Mononuclear cell (primary cell): ENCODE results near the gene GJA9. TPM values are rescaled to one million over a fixed set of nuclear protein-coding genes. Genes with fewer than 3 reads are reported as not detected.
"Not testable (repeated sequence)": the region's sequence is repeated elsewhere in the genome, so short reads cannot be mapped to it uniquely, and the experiment has no call there.

Experiments
- H3K27me3 ChIP-seq: 2 replicates; pipeline ENCODE4 v1.6.0; 2011; ENCODE audit warnings: low read length, control low read depth; ENCODE audit not compliant: insufficient read depth
- H3K4me1 ChIP-seq: 2 replicates; pipeline ENCODE4 v1.5.1; 2011; ENCODE audit warnings: mild to moderate bottlenecking, low read length, control low read depth; ENCODE audit not compliant: insufficient read depth
- H3K4me3 ChIP-seq: 2 replicates; pipeline ENCODE4 v1.5.1; 2011; ENCODE audit warnings: mild to moderate bottlenecking, low read length, moderate library complexity
- H3K9me3 ChIP-seq: 2 replicates; pipeline ENCODE4 v1.5.1; 2011; ENCODE audit warnings: low read depth, mild to moderate bottlenecking, control low read depth, low read length
- total RNA-seq: library from RNA; depleted of rRNA; stranded (reverse); fragments of >200 nt; gene quantifications from one replicate; pipeline ENCODE4 v1.2.3, GENCODE V29; 2012

The GJA9 gene
- not detected for total RNA-seq

DNA sequence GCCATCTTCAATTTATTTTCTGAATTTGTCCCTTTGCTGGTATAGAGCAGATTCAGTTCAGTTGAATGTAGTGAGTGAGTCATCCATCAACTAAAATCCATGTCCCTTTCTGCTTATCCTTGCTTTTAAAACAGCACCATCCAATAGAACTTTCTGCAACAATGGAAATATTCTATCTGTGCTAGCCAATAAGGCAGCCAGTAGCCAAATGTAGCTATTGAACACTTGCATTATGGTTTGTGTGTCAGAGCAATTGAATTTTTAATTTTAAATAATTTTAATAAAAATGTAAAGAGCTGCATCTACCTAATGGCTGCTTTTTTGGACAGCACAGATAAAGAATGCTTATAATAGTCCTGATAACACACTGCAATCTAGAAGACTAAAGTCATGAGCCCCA, at the start of gene GJA9:
Gene GJA9 (minus strand): TSS at position 101 of the 400 bp plus-strand sequence. CDS start 5,489 bp downstream, outside the sequence.
- Histone ChIP-seq H3K9me3 (no peaks in the 10 kb centered on the region), H3K27me3 (no peaks in the 10 kb centered on the region), H3K4me3 (no peak within 1 kb of the TSS), H3K4me1 (no peaks in the 10 kb centered on the region)

DNA sequence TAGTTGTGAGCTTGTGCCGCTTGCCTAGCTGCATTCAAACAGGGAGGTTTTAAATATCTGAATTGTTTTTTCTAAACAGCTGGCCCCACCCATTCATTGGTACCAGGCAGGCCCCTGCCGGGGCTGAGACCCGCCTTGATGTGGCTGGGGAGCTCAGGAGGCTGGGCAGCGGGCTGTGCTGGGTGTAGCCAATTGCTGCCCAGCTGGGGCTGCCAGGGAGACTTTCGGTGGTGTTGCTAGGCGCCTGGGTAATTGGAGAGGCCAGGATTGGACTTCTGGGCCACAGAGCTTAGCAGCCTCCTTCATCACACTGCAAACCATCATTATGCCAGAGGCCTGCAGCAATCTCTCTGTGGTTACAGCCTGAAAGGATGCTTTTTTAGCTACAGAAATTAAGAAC, 48.1 kb upstream of the GJA9 start:
- no peaks in the 10 kb centered on the region for H3K4me1 ChIP-seq

DNA sequence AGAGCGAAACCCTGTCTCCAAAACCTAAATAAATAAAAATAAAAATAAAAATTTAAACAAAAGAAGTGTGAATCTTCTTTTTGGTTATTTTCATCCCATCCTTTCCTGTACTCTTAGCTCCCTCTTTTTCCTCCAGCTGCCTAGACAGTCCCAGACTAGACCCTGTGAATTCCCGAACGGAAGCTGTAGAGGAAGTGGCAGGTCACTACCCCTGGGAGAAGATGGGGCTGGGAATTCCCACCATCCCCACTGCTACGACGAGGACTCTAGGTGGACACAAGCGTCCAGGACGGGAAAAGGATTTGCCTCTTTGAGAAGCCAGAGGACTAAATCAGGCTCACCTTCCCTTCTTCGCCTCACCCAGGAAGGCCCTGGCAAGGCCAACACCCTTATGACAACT, 47.7 kb upstream of the GJA9 start:
- no peaks in the 10 kb centered on the region for H3K4me1 ChIP-seq
- H3K27me3 ChIP-seq, result no peaks in the 10 kb centered on the region
- H3K9me3 ChIP-seq, result no peaks in the 10 kb centered on the region

More for the DNA sequence above, 48.1 kb upstream of the GJA9 start:
- Histone ChIP-seq H3K4me3 (no peak overlapping the region), H3K27me3 (no peaks in the 10 kb centered on the region), H3K9me3 (no peaks in the 10 kb centered on the region)

DNA sequence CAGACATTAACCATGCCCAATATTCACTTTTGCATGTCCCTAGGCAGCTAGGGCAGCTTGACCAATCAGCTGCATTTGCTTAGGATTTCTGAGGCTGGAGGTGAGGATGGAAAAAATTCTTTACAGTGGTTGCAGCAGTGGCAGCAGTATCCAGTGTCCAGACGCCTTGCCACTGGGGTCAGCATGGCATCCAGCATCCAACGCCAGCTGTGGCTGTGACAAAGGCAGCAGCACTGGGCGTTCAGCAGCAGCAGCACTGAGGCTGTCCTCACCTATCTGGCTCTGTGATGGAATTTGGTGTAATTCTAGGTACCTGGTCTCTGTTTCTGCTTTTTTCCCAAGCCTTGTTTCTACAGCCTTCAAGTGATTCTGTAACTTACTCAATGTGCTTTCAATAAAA, 44.7 kb upstream of the GJA9 start:
- Histone ChIP-seq H3K4me1 (no peaks in the 10 kb centered on the region), H3K27me3 (no peaks in the 10 kb centered on the region), H3K9me3 (no peaks in the 10 kb centered on the region), H3K4me3 (no peak overlapping the region)

More for the DNA sequence above, 47.7 kb upstream of the GJA9 start:
- H3K4me3 ChIP-seq, result no peak overlapping the region

DNA sequence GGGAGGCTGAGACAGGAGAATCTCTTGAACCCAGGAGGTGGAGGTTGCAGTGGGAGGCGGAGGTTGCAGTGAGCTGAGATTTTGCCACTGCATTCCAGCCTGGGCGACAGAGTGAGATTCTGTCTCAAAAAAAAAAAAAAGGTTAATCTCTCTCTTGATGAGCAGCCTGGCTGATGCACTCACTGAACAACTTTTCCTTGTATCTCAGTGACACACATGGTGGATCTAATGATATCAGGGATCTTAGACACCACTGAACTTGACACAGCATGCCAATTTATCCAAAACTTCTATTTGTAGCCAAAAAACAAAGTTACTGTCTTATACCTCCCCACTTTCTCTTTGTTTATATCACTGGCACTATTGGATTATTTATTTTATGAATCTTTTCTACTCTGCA, 44.0 kb upstream of the GJA9 start:
- no peaks in the 10 kb centered on the region for H3K9me3 ChIP-seq
- no peaks in the 10 kb centered on the region for H3K4me1 ChIP-seq
- no peaks in the 10 kb centered on the region for H3K27me3 ChIP-seq
- no peak overlapping the region for H3K4me3 ChIP-seq

DNA sequence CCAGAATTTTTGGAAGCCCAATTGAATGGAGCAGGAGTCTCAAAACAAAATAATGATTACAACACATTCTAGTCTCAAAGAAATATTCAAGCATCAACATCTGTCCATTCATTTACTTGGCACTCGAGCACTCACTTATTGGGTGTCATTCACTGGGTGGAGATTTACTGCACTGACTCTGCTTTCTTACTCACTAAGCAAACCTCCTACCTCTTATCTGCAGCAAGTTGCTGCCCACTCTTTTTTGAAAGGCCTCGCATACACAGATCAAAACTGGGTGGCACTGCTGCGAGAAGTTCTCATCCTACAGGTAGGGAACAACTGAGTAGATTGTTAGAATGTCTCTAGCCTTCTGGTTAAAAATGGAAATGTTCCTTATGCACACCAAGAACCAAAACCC, 42.2 kb upstream of the GJA9 start:
- Histone ChIP-seq H3K27me3 (no peaks in the 10 kb centered on the region), H3K4me3 (no peak overlapping the region), H3K4me1 (no peaks in the 10 kb centered on the region), H3K9me3 (no peaks in the 10 kb centered on the region)

DNA sequence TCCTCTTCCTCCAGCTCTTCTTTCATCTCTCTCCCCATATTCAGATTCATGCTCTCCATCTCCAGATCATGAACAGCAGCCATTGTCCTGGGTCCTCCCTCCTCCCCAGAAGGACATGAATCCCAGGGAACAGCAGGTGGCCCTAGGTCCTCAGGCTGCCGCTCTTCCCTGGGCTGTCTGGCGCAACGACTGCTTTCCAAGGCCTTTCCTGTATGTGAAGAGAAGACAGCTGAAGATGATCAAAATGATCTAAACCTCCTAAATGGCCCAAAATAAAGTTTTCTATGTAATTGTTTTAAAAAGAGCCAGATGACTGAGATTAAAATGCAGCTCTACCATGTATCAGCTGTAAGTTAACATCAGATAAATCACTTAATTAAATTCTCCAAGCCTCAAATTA, 37.7 kb upstream of the GJA9 start:
- no peaks in the 10 kb centered on the region for H3K9me3 ChIP-seq
- no peaks in the 10 kb centered on the region for H3K27me3 ChIP-seq
- H3K4me3 ChIP-seq, result no peak overlapping the region
- H3K4me1 ChIP-seq, result no peaks in the 10 kb centered on the region

DNA sequence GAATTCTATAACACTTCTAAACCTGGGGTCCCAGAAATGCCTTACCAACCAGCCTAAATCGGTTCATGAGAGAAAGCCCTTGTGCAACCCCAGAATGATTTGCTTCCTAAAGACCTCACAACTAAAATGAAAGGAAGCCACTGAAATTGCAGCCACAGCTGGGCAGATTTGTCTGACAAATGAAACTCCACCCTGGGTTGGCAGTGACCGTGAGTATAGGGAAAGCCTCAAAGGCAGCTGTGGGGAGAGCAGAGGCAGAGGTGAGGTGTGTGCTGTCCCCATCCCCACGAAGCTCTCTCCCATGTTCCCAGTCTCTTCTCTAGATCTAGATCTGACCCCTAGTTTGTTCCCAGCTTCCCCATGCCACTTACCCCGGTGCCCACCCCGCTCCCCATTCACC, 37.2 kb upstream of the GJA9 start:
- no peaks in the 10 kb centered on the region for H3K9me3 ChIP-seq
- no peaks in the 10 kb centered on the region for H3K4me1 ChIP-seq
- H3K4me3 ChIP-seq, result no peak overlapping the region
- no peaks in the 10 kb centered on the region for H3K27me3 ChIP-seq

DNA sequence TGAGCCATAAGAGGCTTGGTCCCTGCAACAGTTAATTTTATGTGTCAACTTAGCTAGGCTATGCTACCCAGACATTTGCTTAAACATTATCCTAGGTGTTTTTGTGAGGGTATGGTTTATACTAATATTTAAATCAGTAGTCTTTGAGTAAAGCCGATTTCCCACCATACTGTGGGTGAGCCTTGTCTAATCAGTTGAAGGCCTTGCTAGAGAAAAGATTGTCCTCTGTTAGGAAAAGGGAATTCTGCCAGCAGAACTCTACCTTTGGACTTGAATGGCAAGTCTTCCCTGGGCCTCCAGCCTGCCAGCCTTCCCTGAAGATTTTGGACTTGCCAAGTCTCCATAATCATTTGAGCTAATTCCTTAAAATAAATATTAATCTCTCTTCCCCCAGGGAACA, 36.4 kb upstream of the GJA9 start:
- Histone ChIP-seq H3K9me3 (no peaks in the 10 kb centered on the region), H3K4me3 (no peak overlapping the region), H3K4me1 (no peaks in the 10 kb centered on the region), H3K27me3 (no peaks in the 10 kb centered on the region)

DNA sequence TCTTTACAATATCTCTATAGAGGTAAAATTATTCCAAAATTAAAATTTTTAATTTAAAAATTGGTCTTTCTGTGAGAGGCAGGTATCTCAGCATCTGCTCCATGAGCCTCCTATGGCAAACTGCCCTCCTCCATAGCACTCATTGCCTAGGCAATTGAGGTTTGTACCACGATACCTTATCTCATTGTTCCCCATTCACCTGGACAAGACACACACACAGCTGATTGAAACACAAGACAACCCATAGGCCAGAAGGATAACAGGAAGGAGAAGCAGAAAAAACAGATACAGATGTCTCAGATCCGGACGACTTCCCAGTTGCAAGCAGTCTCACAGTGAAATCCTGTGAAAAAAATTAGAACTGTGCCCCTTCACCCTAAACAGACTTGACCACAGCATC, 36.0 kb upstream of the GJA9 start:
- no peaks in the 10 kb centered on the region for H3K4me1 ChIP-seq
- H3K27me3 ChIP-seq, result no peaks in the 10 kb centered on the region
- H3K9me3 ChIP-seq, result no peaks in the 10 kb centered on the region

DNA sequence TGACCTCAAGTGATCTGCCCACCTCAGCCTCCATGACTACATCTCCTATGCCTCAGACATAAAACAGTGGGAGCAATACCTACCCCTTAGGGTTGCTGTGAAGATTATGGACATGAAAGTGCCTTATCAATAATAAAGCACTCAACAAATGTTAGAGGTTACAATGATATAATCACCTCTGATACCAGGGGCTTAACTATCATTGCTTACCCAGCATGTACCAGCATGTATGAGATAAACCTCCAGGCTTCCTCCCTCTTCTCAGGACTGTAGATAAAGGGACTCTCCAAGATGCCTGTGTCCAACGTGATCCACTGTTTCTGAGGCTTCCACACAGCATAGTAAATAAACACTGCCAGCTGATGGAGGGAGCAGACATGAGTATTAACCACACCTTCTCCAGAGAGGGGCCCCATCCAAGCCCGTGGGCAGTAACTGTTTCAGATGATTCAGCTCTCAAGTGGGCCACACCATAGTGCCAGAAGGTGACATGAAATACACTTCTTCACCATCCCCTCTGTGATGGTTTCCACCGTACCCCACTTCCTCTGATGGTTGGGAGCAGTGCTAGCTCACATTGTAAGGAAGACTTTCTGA, 34.1 kb upstream of the GJA9 start:
- no peaks in the 10 kb centered on the region for H3K9me3 ChIP-seq
- no peaks in the 10 kb centered on the region for H3K4me1 ChIP-seq
- H3K4me3 ChIP-seq, result no peak overlapping the region
- no peaks in the 10 kb centered on the region for H3K27me3 ChIP-seq

More for the DNA sequence above, 36.0 kb upstream of the GJA9 start:
- no peak overlapping the region for H3K4me3 ChIP-seq

DNA sequence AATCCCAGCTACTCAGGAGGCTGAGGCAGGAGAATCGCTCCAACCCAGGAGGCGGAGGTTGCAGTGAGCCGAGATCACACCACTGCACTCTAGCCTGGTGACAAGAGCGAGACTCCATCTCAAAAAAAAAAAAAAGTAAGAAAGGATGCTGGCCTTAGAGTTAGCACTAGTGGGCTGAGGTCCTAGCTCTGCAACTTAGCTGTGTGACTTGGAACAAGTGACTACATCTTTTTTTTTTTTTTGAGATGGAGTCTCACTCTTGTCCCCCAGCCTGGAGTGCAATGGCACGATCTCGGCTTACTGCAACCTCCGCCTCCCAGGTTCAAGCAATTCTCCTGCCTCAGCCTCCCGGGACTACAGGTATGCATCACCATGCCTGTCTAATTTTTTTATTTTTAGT, 33.5 kb upstream of the GJA9 start:
- H3K4me3 ChIP-seq, H3K9me3 ChIP-seq, H3K4me1 ChIP-seq, H3K27me3 ChIP-seq: not testable (repeated sequence)

DNA sequence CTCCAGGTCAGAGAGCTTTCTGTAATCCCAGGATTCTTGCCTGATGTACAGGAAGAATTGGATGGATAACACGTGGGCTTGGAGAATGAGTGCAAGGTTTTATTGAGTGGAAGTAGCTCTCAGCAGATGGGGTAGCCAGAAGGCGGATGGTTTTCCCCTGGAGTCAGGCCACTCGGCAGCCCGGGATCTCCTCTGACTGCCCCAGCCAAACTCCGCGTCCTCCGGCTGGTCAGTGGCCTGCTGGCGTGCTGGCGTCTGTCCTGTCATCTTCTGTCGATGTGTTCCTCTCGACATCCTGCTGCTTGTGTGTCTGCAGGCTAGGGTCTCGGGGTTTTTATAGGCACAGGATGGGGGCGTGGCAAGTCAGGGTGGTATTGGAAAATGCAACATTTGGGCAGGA, 27.4 kb upstream of the GJA9 start:
- no peaks in the 10 kb centered on the region for H3K4me1 ChIP-seq

DNA sequence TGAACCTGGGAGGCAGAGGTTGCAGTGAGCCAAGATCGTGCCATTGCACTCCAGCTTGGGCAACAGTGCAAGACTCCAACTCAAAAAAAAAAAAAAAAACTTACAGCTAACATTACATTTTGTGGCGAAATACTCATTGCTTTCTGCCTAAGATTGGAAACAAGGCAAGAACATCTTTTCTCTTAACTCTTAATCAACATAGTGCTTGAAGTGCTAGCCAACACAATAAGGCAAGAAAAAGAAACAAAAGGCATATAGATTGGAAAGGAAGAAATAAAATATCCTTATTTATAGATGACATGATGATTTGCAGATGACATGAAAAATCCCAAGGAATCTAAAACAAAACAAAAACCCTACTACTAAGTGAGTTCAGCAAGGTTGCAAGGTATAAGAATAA, 24.6 kb upstream of the GJA9 start:
- no peaks in the 10 kb centered on the region for H3K9me3 ChIP-seq
- no peaks in the 10 kb centered on the region for H3K4me1 ChIP-seq
- no peaks in the 10 kb centered on the region for H3K27me3 ChIP-seq
- no peak overlapping the region for H3K4me3 ChIP-seq

More for the DNA sequence above, 27.4 kb upstream of the GJA9 start:
- no peak overlapping the region for H3K4me3 ChIP-seq
- H3K27me3 ChIP-seq, result no peaks in the 10 kb centered on the region
- no peaks in the 10 kb centered on the region for H3K9me3 ChIP-seq

DNA sequence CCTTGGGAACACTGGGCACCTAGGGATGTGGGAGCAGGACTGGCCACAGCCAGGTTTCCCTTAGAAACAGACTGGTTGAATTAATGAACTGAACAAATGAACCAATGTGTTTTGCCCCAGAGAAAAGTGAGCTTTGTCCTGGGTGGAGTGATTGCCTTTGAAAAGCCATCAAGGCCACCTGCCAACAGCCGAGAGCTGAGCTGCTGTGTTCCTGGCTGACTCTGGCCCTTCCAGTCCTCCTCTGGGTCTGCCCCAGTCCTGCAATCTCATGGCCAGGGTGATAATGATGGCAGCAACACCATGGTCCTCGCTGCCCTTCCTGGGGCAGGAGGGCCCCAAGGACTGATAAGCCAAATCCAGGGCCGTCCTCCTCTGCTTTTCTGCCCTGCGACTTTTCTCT, 18.2 kb upstream of the GJA9 start:
- H3K9me3 ChIP-seq, result no peaks in the 10 kb centered on the region
- no peaks in the 10 kb centered on the region for H3K27me3 ChIP-seq
- no peak overlapping the region for H3K4me3 ChIP-seq
- no peaks in the 10 kb centered on the region for H3K4me1 ChIP-seq

DNA sequence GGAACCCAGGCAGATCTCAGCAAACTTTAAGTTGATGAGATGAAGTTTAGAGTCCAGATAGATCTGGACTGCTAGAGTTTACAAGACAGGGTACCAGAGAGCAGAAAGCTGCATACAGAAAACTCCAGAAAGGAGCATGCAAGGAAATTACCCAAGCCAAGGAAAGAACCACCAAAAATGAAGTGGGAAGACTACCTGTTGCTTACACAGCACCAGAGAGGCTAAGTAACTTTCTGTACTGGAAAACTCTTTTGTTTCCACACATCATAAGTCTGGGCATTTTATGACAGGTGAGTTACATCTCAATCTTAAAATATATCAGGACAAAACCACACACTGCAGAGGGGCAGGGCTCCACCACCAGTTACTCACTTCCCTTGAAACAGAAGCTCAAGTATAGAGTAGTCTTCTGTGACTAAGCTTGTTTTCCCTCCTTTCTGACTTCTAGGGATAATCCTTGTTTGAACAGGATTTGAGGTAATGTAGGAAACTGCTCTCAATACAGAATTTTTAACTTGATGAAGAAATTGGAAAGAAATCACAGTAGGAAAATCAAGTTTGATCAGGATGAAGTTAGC, 17.4 kb upstream of the GJA9 start:
- Histone ChIP-seq H3K9me3 (no peaks in the 10 kb centered on the region), H3K27me3 (no peaks in the 10 kb centered on the region), H3K4me3 (no peak overlapping the region), H3K4me1 (no peaks in the 10 kb centered on the region)
